Activated naive CD4-positive, alpha-beta T cell treated with anti-CD3 and anti-CD28 coated beads for 36 hours (primary cell): ENCODE data around the gene WFIKKN2. TPM values are rescaled to one million over a fixed set of nuclear protein-coding genes. Genes with fewer than 3 reads are reported as not detected.
"Not testable (repeated sequence)": the region's sequence is repeated elsewhere in the genome, so short reads cannot be mapped to it uniquely, and the experiment has no call there.

ENCODE experiments used
- CTCF ChIA-PET: fragments of 350-600 bp; sonication (Branson Sonifier 250); formaldehyde crosslinking; loops from one replicate; lab custom pipeline; 2021; ENCODE audit warnings: antibody characterized with exemption; lab: Charles Lee
- DNase-seq: peaks from one replicate; pipeline ENCODE4 v3.0.0-alpha.2; 2020
- H3K27ac Mint-ChIP-seq: one replicate; pipeline ENCODE4 v1.8.0; 2021; ENCODE audit warnings: mild to moderate bottlenecking, mixed read lengths
- H3K27me3 Mint-ChIP-seq: one replicate; pipeline ENCODE4 v1.8.0; 2021; ENCODE audit warnings: low read depth, mixed read lengths
- H3K36me3 Mint-ChIP-seq: one replicate; pipeline ENCODE4 v1.8.0; 2021; ENCODE audit warnings: low read depth, mixed read lengths
- H3K4me1 Mint-ChIP-seq: one replicate; pipeline ENCODE4 v1.8.0; 2021; ENCODE audit warnings: low read depth, mixed read lengths
- H3K4me3 Mint-ChIP-seq: one replicate; pipeline ENCODE4 v1.8.0; 2021; ENCODE audit warnings: mild to moderate bottlenecking, moderate library complexity, mixed read lengths
- H3K9me3 Mint-ChIP-seq: one replicate; pipeline ENCODE4 v1.8.0; 2021; ENCODE audit warnings: mixed read lengths
- intact Hi-C: fragments of 100-400 bp; cut with micrococcal nuclease; formaldehyde crosslinking; loops from one replicate; pipeline ENCODE4 v1.15.1; 2023
- total RNA-seq, 2 experiments: library from RNA; stranded (reverse); gene quantifications; one replicate each; pipeline ENCODE4 v1.2.3, GENCODE V29; 2021

Gene WFIKKN2
- total RNA-seq, 2 experiments from 2014 or later, result not detected

DNA sequence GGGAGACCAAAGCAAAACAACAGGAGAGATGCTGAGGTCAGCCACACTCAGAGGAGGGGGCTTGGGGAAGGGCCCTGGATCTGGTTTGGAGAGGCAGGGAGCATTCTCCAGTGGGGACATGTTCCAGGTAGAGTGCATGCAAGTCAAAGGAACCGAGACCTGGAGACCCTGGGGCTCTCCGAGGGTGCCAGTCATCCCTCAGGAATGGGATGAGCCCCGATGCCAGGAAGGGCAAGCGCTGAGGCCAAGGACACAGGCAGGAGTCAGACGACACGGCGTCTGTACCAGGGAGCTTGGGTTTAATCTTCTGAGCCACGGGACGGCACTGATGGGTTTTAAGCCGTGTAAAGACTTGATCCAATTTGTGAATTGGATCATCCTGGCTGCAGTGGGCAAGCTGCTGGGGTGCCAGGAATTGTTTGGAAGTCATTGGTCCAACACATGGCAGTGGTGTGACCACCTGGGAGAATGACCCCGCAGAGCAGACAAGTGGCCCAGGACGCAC is 35.1 kb upstream of the WFIKKN2 start:
- no peaks in the 10 kb centered on the region for H3K9me3 Mint-ChIP-seq
- H3K27ac Mint-ChIP-seq, result no peak overlapping the region
- intact Hi-C loops, result no loop called here
- no peak for DNase-seq
- no peaks in the 10 kb centered on the region for H3K4me1 Mint-ChIP-seq
- no peak overlapping the region for H3K4me3 Mint-ChIP-seq
- CTCF ChIA-PET, result interaction anchor here (2.6 kb wide), 1 partner anchor 17 kb away, joined by 16 read pairs; no protein-coding TSS in a partner anchor
- no peaks in the 10 kb centered on the region for H3K27me3 Mint-ChIP-seq
- H3K36me3 Mint-ChIP-seq, result no peaks in the 10 kb centered on the region

DNA sequence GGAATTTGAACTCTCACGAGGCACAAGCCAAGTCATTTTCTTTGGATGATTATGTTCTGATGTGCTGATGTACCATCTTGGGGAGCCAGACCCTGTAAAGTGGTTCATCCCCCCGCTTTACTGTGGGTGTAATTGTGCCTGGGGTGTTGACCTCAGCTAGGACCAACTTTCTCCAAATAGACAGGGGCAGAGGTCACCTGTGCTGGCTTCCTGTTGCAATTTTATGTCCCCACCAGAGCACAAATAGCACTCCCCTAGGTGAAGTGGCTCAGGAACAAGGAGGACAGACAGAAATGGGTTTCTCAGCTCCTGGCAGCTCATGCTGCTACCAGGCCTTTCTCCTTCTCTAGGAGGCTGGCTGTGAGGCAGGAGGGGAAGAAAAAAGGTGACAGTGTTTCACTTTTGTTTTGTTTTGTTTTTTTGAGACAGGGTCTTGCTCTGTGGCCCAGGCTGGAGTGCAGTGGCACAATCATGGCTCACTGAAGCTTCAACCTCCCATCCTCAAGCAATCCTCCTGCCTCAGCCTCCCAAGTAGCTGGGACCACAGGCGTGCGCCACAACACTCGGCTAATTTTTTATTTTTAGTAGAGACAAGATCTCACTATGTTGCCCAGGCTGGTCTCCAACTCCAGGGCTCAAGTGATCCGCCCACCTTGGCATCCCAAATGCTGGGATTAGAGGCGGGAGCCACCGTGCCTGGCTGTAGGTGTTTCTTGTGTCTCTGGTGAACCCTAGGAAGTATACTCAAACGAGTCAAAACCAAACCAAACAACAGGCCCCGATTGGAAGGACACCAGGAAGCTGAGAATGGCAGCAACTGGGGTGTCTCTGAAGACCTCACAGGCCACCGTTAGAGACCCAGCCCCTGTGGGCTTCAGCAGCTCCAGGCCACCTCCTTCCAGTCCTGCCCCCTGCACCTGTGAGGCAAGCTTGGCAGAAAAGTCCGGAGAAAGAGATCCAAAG is 32.5 kb upstream of the WFIKKN2 start:
- CTCF ChIA-PET, result interaction anchor here (1.3 to 3.4 kb wide), 2 partner anchors 19 to 46 kb away, joined by 3 to 24 read pairs; no protein-coding TSS in a partner anchor
- Mint-ChIP-seq H3K9me3 (no peaks in the 10 kb centered on the region), H3K27ac (no peak overlapping the region), H3K4me3 (no peak overlapping the region), H3K27me3 (no peaks in the 10 kb centered on the region), H3K36me3 (no peaks in the 10 kb centered on the region), H3K4me1 (no peaks in the 10 kb centered on the region)
- intact Hi-C loops, result no loop called here
- no peak for DNase-seq

DNA sequence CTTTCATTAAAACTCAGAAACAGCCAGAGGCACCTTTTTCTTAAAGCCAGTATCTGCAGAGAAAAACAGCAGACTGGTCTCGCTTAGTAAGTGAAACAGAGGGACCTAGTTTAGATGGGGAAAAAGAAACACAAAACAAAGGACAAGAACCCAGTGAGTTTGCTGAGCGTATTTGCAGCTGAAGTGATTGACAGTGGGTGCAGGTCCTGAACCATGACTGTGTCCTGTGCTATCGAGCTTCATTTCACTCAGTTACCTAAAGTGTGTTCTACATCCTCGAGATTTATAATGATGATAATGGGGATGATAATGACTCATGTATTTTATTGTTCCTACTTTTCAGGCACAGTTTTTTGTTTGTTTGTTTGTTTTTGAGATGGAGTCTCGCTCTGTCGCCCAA is 31.7 kb upstream of the WFIKKN2 start:
- no peaks in the 10 kb centered on the region for H3K9me3 Mint-ChIP-seq
- intact Hi-C loops, result no loop called here
- CTCF ChIA-PET, result interaction anchor here (1.3 to 3.4 kb wide), 2 partner anchors 20 to 45 kb away, joined by 3 to 24 read pairs; no protein-coding TSS in a partner anchor
- no peak overlapping the region for H3K4me3 Mint-ChIP-seq
- no peak for DNase-seq
- no peaks in the 10 kb centered on the region for H3K4me1 Mint-ChIP-seq
- H3K27me3 Mint-ChIP-seq, result no peaks in the 10 kb centered on the region
- no peak overlapping the region for H3K27ac Mint-ChIP-seq
- H3K36me3 Mint-ChIP-seq, result no peaks in the 10 kb centered on the region

DNA sequence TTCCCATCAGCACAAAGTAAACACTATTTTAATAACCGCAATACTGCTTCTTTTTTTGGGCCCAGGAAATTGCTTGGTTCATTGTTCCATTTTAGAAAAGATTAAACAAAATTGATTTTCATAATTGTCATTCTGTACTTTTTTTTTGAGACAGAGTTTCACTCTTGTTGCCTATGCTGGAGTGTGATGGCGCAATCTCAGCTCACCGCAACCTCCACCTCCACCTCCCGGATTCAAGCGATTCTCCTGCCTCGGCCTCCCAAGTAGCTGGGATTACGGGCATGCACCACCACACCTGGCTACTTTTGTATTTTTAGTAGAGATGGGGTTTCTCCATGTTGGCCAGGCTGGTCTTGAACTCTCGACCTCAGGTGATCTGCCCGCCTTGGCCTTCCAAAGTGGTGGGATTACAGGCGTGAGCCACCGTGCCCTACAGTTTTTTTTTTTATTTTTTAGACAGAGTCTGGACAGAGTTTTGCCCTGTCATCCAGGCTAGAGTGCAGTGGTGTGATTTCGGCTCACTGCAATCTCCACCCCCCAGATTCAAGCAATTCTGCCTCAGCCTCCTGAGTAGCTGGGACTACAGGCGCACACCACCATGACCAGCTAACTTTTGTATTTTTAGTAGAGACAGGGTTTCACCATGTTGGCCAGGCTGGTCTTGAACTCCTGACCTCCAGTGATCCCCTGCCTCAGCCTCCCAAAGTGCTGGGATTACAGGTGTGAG is 30.5 kb upstream of the WFIKKN2 start:
- H3K4me3 Mint-ChIP-seq, H3K9me3 Mint-ChIP-seq, H3K27me3 Mint-ChIP-seq, H3K27ac Mint-ChIP-seq, intact Hi-C loops, DNase-seq, H3K4me1 Mint-ChIP-seq, H3K36me3 Mint-ChIP-seq: not testable (repeated sequence)
- CTCF ChIA-PET, result interaction anchor here (2.2 kb wide), 1 partner anchor 12 kb away, joined by 8 read pairs; no protein-coding TSS in a partner anchor

DNA sequence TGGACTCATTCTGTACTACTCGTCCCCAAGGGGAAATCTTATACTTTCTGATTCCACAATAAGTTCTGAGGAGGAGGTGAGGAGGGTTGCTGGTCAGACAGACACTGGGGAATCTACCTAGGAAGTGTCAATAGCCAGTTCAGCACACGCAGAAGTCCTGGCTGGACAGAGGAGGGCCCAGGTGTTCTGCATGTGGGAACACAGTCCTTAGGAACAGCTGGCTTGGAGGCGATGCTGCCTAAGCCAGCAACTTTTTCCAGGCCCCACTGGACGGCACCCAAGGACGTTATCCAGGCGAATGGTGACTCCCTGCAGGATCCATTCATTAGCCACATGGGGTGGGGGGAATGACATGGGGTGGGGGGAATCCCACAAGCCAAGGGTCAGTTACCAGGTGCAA is 29.9 kb upstream of the WFIKKN2 start:
- Mint-ChIP-seq H3K4me1 (no peaks in the 10 kb centered on the region), H3K4me3 (no peak overlapping the region), H3K27ac (no peak overlapping the region), H3K36me3 (no peaks in the 10 kb centered on the region), H3K27me3 (no peaks in the 10 kb centered on the region), H3K9me3 (no peaks in the 10 kb centered on the region)
- intact Hi-C loops, result no loop called here
- CTCF ChIA-PET, result interaction anchor here (2.2 kb wide), 1 partner anchor 11 kb away, joined by 8 read pairs; no protein-coding TSS in a partner anchor
- DNase-seq, result no peak

DNA sequence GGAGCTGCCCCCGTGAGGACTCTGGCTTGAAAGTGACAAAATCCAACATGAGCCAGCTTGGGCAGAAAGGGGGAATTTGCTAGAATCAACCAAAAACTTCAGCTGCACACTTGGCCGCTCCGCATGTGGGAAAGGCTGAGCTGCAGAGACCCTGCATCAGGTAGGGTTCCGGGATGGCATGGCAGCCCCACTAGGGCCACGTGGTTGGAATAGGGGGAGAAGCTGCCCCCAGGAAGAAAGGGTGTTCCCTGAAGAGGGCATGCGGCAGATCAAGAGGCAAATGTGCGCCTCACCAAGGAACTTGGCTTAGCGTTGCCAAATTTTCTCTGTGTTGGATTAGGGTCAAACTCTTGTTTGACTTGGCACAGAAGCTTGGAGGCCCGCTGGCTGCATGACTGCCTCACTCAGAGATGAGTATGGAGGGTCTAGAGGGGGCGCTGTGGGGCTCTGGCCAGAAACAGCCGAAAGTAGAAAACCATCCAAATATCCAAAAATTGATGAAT is 29.2 kb upstream of the WFIKKN2 start:
- H3K4me1 Mint-ChIP-seq, result no peaks in the 10 kb centered on the region
- H3K4me3 Mint-ChIP-seq, result no peak overlapping the region
- no peak overlapping the region for H3K27ac Mint-ChIP-seq
- no peaks in the 10 kb centered on the region for H3K27me3 Mint-ChIP-seq
- intact Hi-C loops, result no loop called here
- H3K36me3 Mint-ChIP-seq, result no peaks in the 10 kb centered on the region
- no peaks in the 10 kb centered on the region for H3K9me3 Mint-ChIP-seq
- no peak for DNase-seq
- CTCF ChIA-PET, result interaction anchor here (1.1 to 2.2 kb wide), 2 partner anchors 11 to 22 kb away, joined by 3 to 8 read pairs; no protein-coding TSS in a partner anchor

DNA sequence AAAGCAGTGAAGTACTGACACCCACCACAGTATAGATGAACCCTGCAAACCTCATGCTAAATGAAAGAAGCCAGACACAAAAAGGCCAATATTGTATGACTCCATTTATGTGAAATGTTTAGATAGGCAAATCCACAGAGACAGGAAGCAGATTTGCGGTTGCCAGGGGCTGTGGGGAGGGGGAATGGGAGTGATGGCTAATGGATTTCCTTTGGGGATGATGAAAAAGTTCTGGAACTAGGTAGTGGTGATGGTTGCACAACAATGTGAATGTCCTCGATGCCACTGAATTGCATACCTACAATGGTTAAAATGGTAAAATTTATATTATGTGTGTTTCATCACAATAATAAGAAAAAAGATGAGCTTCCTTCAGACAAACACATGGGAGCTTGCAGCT is 28.4 kb upstream of the WFIKKN2 start:
- H3K4me3 Mint-ChIP-seq, result no peak overlapping the region
- no peaks in the 10 kb centered on the region for H3K4me1 Mint-ChIP-seq
- H3K27me3 Mint-ChIP-seq, result no peaks in the 10 kb centered on the region
- no peaks in the 10 kb centered on the region for H3K36me3 Mint-ChIP-seq
- no peaks in the 10 kb centered on the region for H3K9me3 Mint-ChIP-seq
- H3K27ac Mint-ChIP-seq, result no peak overlapping the region
- CTCF ChIA-PET, result interaction anchor here (1.1 to 2.2 kb wide), 2 partner anchors 10 to 23 kb away, joined by 3 to 8 read pairs; no protein-coding TSS in a partner anchor
- no peak for DNase-seq
- intact Hi-C loops, result no loop called here

DNA sequence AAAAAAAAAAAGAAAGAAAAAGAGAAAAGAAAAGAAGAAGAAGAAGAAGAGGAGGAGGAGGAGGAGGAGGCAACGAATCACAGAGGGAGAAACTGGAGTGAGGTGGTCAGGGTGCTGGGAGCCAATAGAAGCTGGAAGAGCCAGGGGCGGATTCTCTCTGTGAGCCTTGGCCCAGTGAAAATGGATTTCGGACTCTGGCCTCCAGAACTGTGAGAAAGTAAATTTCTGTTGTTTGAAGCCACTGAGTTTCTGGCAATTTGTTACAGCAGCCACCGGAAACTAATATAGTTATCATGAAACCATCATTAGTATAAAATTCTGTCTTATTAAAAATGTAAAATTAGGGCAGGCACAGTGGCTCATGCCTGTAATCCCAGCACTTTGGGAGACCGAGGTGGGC is 27.7 kb upstream of the WFIKKN2 start:
- intact Hi-C loops, result no loop called here
- DNase-seq, result no peak
- Mint-ChIP-seq H3K4me3 (no peak overlapping the region), H3K27me3 (no peaks in the 10 kb centered on the region), H3K4me1 (no peaks in the 10 kb centered on the region), H3K9me3 (no peaks in the 10 kb centered on the region), H3K36me3 (no peaks in the 10 kb centered on the region), H3K27ac (no peak overlapping the region)
- CTCF ChIA-PET, result interaction anchor here (1.8 kb wide), 1 partner anchor 9 kb away, joined by 8 read pairs; no protein-coding TSS in a partner anchor

DNA sequence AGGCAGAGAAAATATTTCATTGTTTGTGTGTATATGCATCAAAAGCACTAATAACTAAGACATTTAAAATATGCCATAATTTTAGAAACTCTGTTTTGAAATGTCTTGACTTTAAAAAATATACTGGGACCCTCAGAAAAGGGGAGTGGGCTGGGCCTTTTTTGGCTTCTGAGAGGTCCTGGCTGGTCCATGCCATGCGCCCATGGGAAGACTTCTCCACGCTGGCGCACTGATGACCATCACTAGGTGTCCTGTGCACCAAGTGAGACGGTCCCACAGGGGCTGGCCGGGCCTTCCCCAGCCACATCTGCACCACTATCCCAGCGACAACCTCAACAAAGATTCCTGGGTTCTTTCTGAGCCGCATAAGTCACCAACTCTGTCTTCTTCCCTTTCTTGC is 27.0 kb upstream of the WFIKKN2 start:
- H3K4me1 Mint-ChIP-seq, result no peaks in the 10 kb centered on the region
- H3K4me3 Mint-ChIP-seq, result no peak overlapping the region
- DNase-seq, result no peak
- no peaks in the 10 kb centered on the region for H3K27me3 Mint-ChIP-seq
- H3K9me3 Mint-ChIP-seq, result no peaks in the 10 kb centered on the region
- no peak overlapping the region for H3K27ac Mint-ChIP-seq
- H3K36me3 Mint-ChIP-seq, result no peaks in the 10 kb centered on the region
- intact Hi-C loops, result no loop called here
- CTCF ChIA-PET, result interaction anchor here (1.8 kb wide), 1 partner anchor 9 kb away, joined by 8 read pairs; no protein-coding TSS in a partner anchor

DNA sequence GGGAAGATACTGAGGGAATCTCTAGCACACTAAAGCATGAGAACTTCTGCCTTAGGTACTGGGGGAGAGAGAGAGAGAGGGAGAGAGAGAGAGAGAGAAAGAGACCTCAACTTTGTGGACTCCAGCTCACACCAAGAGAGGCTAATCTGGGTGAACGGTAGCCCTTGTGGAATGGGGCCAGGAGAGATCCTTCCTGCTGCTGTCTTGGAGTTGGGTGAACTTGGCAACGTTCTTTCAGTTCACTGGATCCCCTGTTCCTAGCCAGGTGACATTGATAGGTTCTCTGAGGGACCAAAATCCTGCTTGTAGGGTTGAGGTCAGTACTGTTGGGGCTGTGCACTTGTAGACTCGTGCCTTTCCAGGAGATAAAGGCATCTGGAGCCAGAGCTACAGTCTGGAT is 26.5 kb upstream of the WFIKKN2 start:
- CTCF ChIA-PET, result interaction anchor here (1.8 kb wide), 1 partner anchor 8 kb away, joined by 8 read pairs; no protein-coding TSS in a partner anchor
- no peaks in the 10 kb centered on the region for H3K9me3 Mint-ChIP-seq
- DNase-seq, result no peak
- no peaks in the 10 kb centered on the region for H3K4me1 Mint-ChIP-seq
- intact Hi-C loops, result no loop called here
- H3K27me3 Mint-ChIP-seq, result no peaks in the 10 kb centered on the region
- no peaks in the 10 kb centered on the region for H3K36me3 Mint-ChIP-seq
- no peak overlapping the region for H3K4me3 Mint-ChIP-seq
- no peak overlapping the region for H3K27ac Mint-ChIP-seq

DNA sequence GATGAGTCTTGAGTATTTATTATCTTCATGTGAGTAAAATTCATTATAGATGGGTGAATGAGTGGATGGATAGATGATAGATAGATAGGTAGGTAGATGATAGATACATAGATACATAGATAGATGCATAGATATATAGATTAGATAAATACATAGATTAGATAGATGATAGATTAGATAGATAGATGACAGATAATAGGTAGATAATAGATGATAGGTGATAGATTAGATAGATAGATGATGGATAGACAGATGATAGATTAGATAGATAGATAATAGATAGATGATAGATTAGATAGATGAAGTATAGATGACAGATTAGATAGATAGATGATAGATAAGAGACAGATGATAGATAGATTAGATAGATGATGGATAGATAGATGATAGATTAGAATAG is 21.8 kb upstream of the WFIKKN2 start:
- DNase-seq, result no peak
- no peaks in the 10 kb centered on the region for H3K36me3 Mint-ChIP-seq
- no peak overlapping the region for H3K4me3 Mint-ChIP-seq
- intact Hi-C loops, result no loop called here
- no peaks in the 10 kb centered on the region for H3K9me3 Mint-ChIP-seq
- H3K4me1 Mint-ChIP-seq, result no peaks in the 10 kb centered on the region
- H3K27ac Mint-ChIP-seq, result no peak overlapping the region
- CTCF ChIA-PET, result interaction anchor here (0.6 to 1.7 kb wide), 3 partner anchors 31 to 340 kb away, joined by 3 to 5 read pairs (median 3); partner anchors contain the start of gene NME1
- no peaks in the 10 kb centered on the region for H3K27me3 Mint-ChIP-seq

DNA sequence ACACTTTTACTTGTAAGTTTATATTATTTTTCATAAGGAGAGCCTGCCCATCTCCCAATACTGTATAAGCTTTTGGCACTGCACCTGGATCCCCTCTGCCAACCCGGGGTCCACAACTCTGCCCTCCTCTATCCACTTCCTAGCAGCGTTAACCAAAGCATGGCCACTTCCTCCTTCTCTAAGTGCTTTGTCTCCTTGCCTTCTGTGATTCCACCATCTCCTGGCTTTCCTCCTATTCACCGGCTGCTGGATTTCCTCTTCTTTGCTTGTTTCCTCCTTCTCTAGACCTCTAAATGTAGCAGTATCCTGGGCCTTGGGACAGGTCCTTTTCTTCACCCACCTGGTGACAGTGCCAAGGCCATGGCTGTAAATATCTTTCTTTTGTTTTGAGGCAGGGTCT is 20.0 kb upstream of the WFIKKN2 start:
- Mint-ChIP-seq H3K27me3 (no peaks in the 10 kb centered on the region), H3K27ac (no peak overlapping the region), H3K9me3 (no peaks in the 10 kb centered on the region), H3K36me3 (no peaks in the 10 kb centered on the region), H3K4me3 (no peak overlapping the region), H3K4me1 (no peaks in the 10 kb centered on the region)
- intact Hi-C loops, result no loop called here
- CTCF ChIA-PET, result interaction anchor here (0.6 kb wide), 3 partner anchors 36 to 205 kb away, joined by 3 to 4 read pairs (median 3); no protein-coding TSS in a partner anchor
- no peak for DNase-seq
